ENCODE measurements around the gene XAB2. TPM values are rescaled to one million over a fixed set of nuclear protein-coding genes. Genes with fewer than 3 reads are reported as not detected.
"Not testable (repeated sequence)": the region's sequence is repeated elsewhere in the genome, so short reads cannot be mapped to it uniquely, and the experiment has no call there.

XAB2 gene
- total RNA-seq, 4 donors from 2014 or later, result 22.5 to 37.0 (median 27.8) TPM

GRCh38 chr19:7590256-7590655, 39.1 kb downstream of the XAB2 start:
- ATAC-seq (ENCODE audit: low FRiP score), result no peak
- DNase-seq (ENCODE audit: low spot score), result no peak
- no peak for TF ChIP-seq CTCF (IDR thresholded peaks at IDR 0.05)

GRCh38 chr19:7589822-7590221, 39.5 kb downstream of the XAB2 start:
- ATAC-seq (ENCODE audit: low FRiP score) (no peak), DNase-seq (ENCODE audit: low spot score) (no peak)
- no peak for TF ChIP-seq CTCF (IDR thresholded peaks at IDR 0.05)

- ATAC-seq (ENCODE audit: low FRiP score), result no peak
- DNase-seq (ENCODE audit: low spot score), result no peak
- no peak for TF ChIP-seq CTCF (IDR thresholded peaks at IDR 0.05)
Measured at GRCh38 chr19:7582446-7582845, 46.9 kb downstream of the XAB2 start.

GRCh38 chr19:7579182-7579581, 50.2 kb downstream of the XAB2 start:
- DNase-seq (ENCODE audit: low spot score), result no peak
- TF ChIP-seq CTCF (IDR thresholded peaks at IDR 0.05), result no peak
- no peak for ATAC-seq (ENCODE audit: low FRiP score)

- ATAC-seq (ENCODE audit: low FRiP score) (no peak), DNase-seq (ENCODE audit: low spot score) (no peak)
- no peak for TF ChIP-seq CTCF (IDR thresholded peaks at IDR 0.05)
Measured at GRCh38 chr19:7578127-7578526, 51.2 kb downstream of the XAB2 start.

GRCh38 chr19:7577422-7577821, 51.9 kb downstream of the XAB2 start:
- not testable (repeated sequence) for ATAC-seq (ENCODE audit: low FRiP score); DNase-seq (ENCODE audit: low spot score)

- no peak for DNase-seq (ENCODE audit: low spot score)
- no peak for ATAC-seq (ENCODE audit: low FRiP score)
- no peak for TF ChIP-seq CTCF (IDR thresholded peaks at IDR 0.05)
Measured at GRCh38 chr19:7575434-7576040, 53.8 kb downstream of the XAB2 start.

Data from omental fat pad (tissue), 4 donors.